ENCODE data around the gene HIGD1C.

- TF ChIP-seq, protein P1, sequence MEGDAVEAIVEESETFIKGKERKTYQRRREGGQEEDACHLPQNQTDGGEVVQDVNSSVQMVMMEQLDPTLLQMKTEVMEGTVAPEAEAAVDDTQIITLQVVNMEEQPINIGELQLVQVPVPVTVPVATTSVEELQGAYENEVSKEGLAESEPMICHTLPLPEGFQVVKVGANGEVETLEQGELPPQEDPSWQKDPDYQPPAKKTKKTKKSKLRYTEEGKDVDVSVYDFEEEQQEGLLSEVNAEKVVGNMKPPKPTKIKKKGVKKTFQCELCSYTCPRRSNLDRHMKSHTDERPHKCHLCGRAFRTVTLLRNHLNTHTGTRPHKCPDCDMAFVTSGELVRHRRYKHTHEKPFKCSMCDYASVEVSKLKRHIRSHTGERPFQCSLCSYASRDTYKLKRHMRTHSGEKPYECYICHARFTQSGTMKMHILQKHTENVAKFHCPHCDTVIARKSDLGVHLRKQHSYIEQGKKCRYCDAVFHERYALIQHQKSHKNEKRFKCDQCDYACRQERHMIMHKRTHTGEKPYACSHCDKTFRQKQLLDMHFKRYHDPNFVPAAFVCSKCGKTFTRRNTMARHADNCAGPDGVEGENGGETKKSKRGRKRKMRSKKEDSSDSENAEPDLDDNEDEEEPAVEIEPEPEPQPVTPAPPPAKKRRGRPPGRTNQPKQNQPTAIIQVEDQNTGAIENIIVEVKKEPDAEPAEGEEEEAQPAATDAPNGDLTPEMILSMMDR (IDR thresholded peaks at IDR 0.05; ENCODE audit: low read length): no peak
- TF ChIP-seq EZH2 (IDR thresholded peaks at IDR 0.05; ENCODE audit: borderline replicate concordance, low read length): no peak
These were observed 26.4 kb upstream of the HIGD1C start for GRCh38 chr12:50925920-50926319.
